Kidney epithelial cell (primary cell): ENCODE results near the gene CASK. TPM values are rescaled to one million over a fixed set of nuclear protein-coding genes. Genes with fewer than 3 reads are reported as not detected.
"Not testable (repeated sequence)": the region's sequence is repeated elsewhere in the genome, so short reads cannot be mapped to it uniquely, and the experiment has no call there.

Experiments
- DNase-seq: peaks from one replicate; pipeline ENCODE4 v3.0.0-alpha.2; 2010; ENCODE audit warnings: low read depth
- H3K27me3 ChIP-seq: 2 replicates; pipeline ENCODE4 v1.6.0; 2011; ENCODE audit warnings: low read length; ENCODE audit not compliant: control insufficient read depth, insufficient read depth
- H3K36me3 ChIP-seq: 2 replicates; pipeline ENCODE4 v1.5.1; 2011; ENCODE audit warnings: low read length; ENCODE audit not compliant: control insufficient read depth, insufficient read depth
- H3K4me3 ChIP-seq: 2 replicates; pipeline ENCODE4 v1.5.1; 2011; ENCODE audit warnings: low read depth, mild to moderate bottlenecking, control low read depth, low read length
- total RNA-seq: library from RNA; depleted of rRNA; stranded (reverse); fragments of >200 nt; gene quantifications from 2 replicates; pipeline ENCODE4 v1.2.3, GENCODE V29; 2015
- TF ChIP-seq, protein P1 (sequence below): IDR thresholded peaks from 2 replicates; pipeline ENCODE4 v1.5.1; 2011; ENCODE audit warnings: mild to moderate bottlenecking, moderate library complexity, low read length, control low read depth, inconsistent platforms; ENCODE audit not compliant: insufficient read depth, poor library complexity, severe bottlenecking

The CASK gene
- total RNA-seq, 1 donor from 2014 or later: 69.1 TPM

DNA sequence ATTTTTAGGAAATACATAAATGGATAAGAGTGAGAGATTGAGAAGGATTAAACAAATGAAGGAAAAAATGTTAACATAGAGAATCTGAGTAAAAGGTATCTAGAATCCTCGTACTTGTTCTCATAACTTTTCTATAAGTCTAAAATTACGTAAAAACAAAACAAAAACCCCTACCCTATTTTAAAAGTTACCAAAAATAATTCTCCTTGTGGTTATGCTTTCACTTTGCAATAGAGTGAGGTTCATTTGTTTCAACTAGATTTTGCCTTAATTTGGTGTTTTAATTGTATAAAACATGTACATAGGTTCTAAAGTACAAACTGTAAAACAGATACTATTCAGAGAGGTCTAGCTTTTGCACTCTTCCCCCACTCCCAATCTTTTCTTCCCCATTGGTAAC, 238.4 kb downstream of the CASK start:
- Histone ChIP-seq H3K36me3 (no peaks in the 10 kb centered on the region), H3K4me3 (no peak overlapping the region), H3K27me3 (no peaks in the 10 kb centered on the region)
- TF ChIP-seq, protein P1, sequence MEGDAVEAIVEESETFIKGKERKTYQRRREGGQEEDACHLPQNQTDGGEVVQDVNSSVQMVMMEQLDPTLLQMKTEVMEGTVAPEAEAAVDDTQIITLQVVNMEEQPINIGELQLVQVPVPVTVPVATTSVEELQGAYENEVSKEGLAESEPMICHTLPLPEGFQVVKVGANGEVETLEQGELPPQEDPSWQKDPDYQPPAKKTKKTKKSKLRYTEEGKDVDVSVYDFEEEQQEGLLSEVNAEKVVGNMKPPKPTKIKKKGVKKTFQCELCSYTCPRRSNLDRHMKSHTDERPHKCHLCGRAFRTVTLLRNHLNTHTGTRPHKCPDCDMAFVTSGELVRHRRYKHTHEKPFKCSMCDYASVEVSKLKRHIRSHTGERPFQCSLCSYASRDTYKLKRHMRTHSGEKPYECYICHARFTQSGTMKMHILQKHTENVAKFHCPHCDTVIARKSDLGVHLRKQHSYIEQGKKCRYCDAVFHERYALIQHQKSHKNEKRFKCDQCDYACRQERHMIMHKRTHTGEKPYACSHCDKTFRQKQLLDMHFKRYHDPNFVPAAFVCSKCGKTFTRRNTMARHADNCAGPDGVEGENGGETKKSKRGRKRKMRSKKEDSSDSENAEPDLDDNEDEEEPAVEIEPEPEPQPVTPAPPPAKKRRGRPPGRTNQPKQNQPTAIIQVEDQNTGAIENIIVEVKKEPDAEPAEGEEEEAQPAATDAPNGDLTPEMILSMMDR: no peak
- DNase-seq: no peak

DNA sequence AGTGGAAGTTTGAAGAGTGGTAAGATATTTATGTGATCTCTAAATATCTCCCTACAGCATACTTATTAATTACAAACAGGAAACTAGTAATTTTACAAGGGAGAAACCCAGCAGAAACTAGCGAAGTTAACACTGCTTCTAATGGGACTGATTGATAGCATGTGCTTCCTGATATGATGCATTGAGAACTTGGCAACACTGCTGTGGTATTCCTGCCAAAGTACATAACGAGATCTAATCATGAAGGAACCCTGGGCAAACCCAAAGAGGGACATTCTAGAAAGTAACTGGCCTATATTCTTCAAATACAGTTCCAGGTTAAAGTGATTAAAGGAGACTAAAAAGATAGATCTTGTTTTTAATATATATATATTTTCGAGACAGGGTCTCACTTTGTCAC, 239.2 kb downstream of the CASK start:
- no peak for DNase-seq
- TF ChIP-seq, protein P1: no peak
- Histone ChIP-seq H3K36me3 (no peaks in the 10 kb centered on the region), H3K27me3 (no peaks in the 10 kb centered on the region), H3K4me3 (no peak overlapping the region)

DNA sequence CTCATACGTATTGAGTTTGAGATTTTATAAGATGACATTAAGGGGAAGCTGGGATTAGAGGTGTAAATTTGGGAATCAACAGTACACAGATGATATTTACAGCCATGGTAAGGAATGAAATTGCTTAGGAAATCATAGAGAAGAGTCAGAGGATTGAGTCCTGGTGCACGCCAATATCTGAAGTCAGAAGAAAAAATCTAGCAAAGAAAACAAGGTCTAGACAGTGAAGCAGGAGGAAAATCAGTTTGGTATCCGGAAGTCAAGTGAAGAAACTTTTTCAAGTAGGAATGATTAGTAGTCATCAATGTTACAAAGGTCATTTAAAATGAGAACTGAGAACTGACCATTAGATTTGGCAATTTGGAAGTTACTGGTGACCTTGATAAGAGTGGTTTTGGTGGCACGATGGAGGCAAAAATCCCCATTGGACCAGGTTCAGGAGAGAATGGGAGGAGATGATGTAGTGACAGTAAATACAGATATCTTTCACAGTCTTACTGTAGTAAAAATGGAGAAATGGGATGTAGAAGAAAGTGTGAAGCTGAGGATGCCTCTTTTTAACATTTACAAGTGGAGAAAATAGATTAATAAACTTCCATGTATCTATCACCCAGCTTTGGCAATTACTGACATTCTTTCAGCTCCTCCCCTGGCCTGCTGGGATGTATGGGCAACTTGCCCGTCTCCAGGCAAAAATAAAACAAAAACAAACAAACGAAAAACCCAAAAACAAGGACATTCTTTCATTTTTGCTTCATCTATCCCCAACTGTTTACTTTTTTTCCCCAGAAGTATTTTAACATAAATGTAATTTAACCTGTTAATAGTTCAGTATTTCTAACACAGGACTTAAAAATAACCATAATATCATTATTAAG, 245.9 kb downstream of the CASK start:
- no peaks in the 10 kb centered on the region for H3K27me3 ChIP-seq
- no peaks in the 10 kb centered on the region for H3K36me3 ChIP-seq
- no peak for DNase-seq
- H3K4me3 ChIP-seq: no peak overlapping the region
- TF ChIP-seq, protein P1: no peak

DNA sequence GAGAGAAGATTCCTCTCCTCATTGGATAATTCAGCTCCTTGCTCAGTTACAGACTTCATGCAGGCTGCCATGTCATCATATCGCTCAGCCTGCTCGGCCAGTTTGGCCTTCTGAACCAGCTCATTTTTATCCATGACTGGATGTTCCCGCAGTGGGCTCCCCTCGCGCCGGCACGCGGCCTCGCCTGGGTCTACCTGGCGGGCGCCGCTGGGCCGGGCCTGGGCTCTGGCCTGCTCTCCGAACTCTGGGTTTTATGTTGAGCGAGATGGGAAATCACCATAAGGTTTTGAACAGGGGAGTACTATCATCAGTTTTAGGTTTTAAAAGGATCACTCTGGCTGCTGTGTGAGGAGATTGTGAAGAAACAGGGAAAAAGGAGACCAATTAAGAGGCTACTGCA, 247.0 kb downstream of the CASK start:
- DNase-seq, H3K36me3 ChIP-seq, H3K4me3 ChIP-seq, H3K27me3 ChIP-seq: not testable (repeated sequence)

DNA sequence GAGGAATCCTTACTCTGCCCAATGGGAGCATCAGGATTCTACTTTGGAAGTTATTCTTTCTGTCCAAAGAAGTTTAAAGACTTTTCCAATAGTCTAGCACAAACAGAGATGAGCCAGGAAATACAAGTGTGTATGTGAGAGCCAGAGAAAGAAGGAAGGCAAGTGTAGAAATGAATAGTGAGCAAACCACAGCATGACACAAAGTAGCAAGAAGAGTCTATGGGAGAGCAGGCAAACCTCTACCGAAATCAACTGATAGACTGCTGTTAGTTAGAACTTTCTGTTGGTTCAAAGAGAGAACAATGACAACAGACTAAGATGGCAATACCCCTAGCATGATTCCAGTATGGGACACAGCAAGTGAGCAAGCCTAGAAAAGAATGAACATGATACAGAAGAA, 250.7 kb downstream of the CASK start:
- TF ChIP-seq, protein P1: no peak
- DNase-seq: no peak
- H3K27me3 ChIP-seq: no peaks in the 10 kb centered on the region
- H3K36me3 ChIP-seq: no peaks in the 10 kb centered on the region
- H3K4me3 ChIP-seq: no peak overlapping the region

DNA sequence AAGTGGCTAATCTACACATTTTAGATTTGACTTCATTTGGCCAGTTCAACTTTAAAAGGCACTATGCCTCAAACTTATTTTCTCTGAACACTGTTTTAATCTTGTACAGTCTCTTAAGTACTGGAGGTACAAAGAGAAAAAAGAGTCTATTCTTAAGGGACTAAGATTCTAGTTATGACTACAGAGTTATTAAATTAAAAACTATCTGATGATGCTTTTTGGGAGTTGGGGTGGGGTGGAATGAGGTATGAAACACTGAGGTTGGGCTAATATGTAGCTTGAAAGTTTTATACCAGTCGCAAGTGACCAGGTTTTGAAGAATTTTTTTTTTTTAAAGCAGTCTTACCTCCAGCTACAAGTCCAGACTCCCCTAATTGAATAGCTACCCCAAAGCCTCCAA, 252.3 kb downstream of the CASK start:
- Histone ChIP-seq H3K27me3 (no peaks in the 10 kb centered on the region), H3K4me3 (no peak overlapping the region), H3K36me3 (no peaks in the 10 kb centered on the region)
- DNase-seq: no peak
- TF ChIP-seq, protein P1: no peak
